H9 (cell line): Measurements from ENCODE around the gene RWDD1. TPM values are rescaled to one million over a fixed set of nuclear protein-coding genes. Genes with fewer than 3 reads are reported as not detected.

ENCODE experiments used
- DNase-seq: peaks from one replicate; pipeline ENCODE4 v3.0.0-alpha.2; 2017
- H2AFZ ChIP-seq: one replicate; pipeline ENCODE4 v1.6.1; 2013; ENCODE audit warnings: mild to moderate bottlenecking, low read length, control low read depth, moderate library complexity
- H2AK5ac ChIP-seq: 2 replicates; pipeline ENCODE4 v1.6.1; 2013; ENCODE audit warnings: low read length, control low read depth, mixed read lengths; ENCODE audit not compliant: insufficient read length
- H2BK120ac ChIP-seq: one replicate; pipeline ENCODE4 v1.6.1; 2013; ENCODE audit warnings: low read depth, mild to moderate bottlenecking, low read length, control low read depth, inconsistent platforms; ENCODE audit not compliant: poor library complexity, severe bottlenecking
- H2BK12ac ChIP-seq: 2 replicates; pipeline ENCODE4 v1.6.1; 2013; ENCODE audit warnings: low read length, control low read depth, mixed read lengths, low read depth; ENCODE audit not compliant: insufficient read length
- H2BK15ac ChIP-seq: 2 replicates; pipeline ENCODE4 v1.6.1; 2013; ENCODE audit warnings: low read depth, low read length, control low read depth
- H2BK20ac ChIP-seq: one replicate; pipeline ENCODE4 v1.6.1; 2013; ENCODE audit warnings: low read depth, mild to moderate bottlenecking, low read length, control low read depth, inconsistent platforms; ENCODE audit not compliant: poor library complexity, severe bottlenecking
- H2BK5ac ChIP-seq: 2 replicates; pipeline ENCODE4 v1.6.1; 2013; ENCODE audit warnings: low read length, control low read depth, mixed read lengths; ENCODE audit not compliant: insufficient read length
- H3K14ac ChIP-seq: 2 replicates; pipeline ENCODE4 v1.6.1; 2013; ENCODE audit warnings: low read length, control low read depth; ENCODE audit not compliant: insufficient read depth
- H3K18ac ChIP-seq: 2 replicates; pipeline ENCODE4 v1.6.1; 2013; ENCODE audit warnings: low read depth, mild to moderate bottlenecking, mixed read lengths, low read length, control low read depth; ENCODE audit not compliant: insufficient read length
- H3K23ac ChIP-seq: 2 replicates; pipeline ENCODE4 v1.6.1; 2013; ENCODE audit warnings: low read length, control low read depth, mixed read lengths, low read depth; ENCODE audit not compliant: insufficient read length
- H3K23me2 ChIP-seq: 2 replicates; pipeline ENCODE4 v1.6.1; 2013; ENCODE audit warnings: low read depth, mild to moderate bottlenecking, mixed read lengths, low read length, control low read depth; ENCODE audit not compliant: insufficient read length, poor library complexity, severe bottlenecking
- H3K27ac ChIP-seq: 2 replicates; pipeline ENCODE4 v1.5.1; 2013; ENCODE audit warnings: low read length, control low read depth, mixed read lengths, low read depth; ENCODE audit not compliant: insufficient read length
- H3K27me3 ChIP-seq: 2 replicates; pipeline ENCODE4 v1.6.1; 2013; ENCODE audit warnings: low read length, control low read depth, inconsistent platforms; ENCODE audit not compliant: insufficient read depth
- H3K4ac ChIP-seq: 2 replicates; pipeline ENCODE4 v1.6.1; 2013; ENCODE audit warnings: low read depth, mild to moderate bottlenecking, control low read depth, inconsistent platforms, low read length, moderate library complexity
- H3K4me1 ChIP-seq: 2 replicates; pipeline ENCODE4 v1.6.1; 2013; ENCODE audit warnings: low read length, control low read depth, inconsistent platforms; ENCODE audit not compliant: insufficient read depth
- H3K4me2 ChIP-seq: 2 replicates; pipeline ENCODE4 v1.6.1; 2013; ENCODE audit warnings: low read length, control low read depth, mixed read lengths; ENCODE audit not compliant: insufficient read length, insufficient read depth
- H3K56ac ChIP-seq: 2 replicates; pipeline ENCODE4 v1.6.1; 2013; ENCODE audit warnings: low read depth, mild to moderate bottlenecking, mixed read lengths, low read length, control low read depth; ENCODE audit not compliant: insufficient read length
- H3K79me1 ChIP-seq: 2 replicates; pipeline ENCODE4 v1.6.1; 2013; ENCODE audit warnings: low read depth, mild to moderate bottlenecking, moderate library complexity, low read length, control low read depth, inconsistent platforms; ENCODE audit not compliant: insufficient read depth, poor library complexity, severe bottlenecking
- H3K79me2 ChIP-seq: 2 replicates; pipeline ENCODE4 v1.6.1; 2013; ENCODE audit warnings: low read length, control low read depth, inconsistent platforms; ENCODE audit not compliant: insufficient read depth
- H3K9ac ChIP-seq: 2 replicates; pipeline ENCODE4 v1.6.1; 2013; ENCODE audit warnings: low read length, control low read depth, mixed read lengths; ENCODE audit not compliant: insufficient read length; ENCODE audit errors: extremely low read depth
- H3K9me3 ChIP-seq: one replicate; pipeline ENCODE4 v1.6.1; 2013; ENCODE audit warnings: low read depth, low read length, inconsistent platforms; ENCODE audit not compliant: control insufficient read depth
- H3T11ph ChIP-seq: one replicate; pipeline ENCODE4 v1.6.1; 2013; ENCODE audit warnings: mild to moderate bottlenecking, low read length, control low read depth, inconsistent platforms
- H4K20me1 ChIP-seq: one replicate; pipeline ENCODE4 v1.6.1; 2013; ENCODE audit not compliant: control insufficient read depth, insufficient read length, insufficient read depth
- H4K5ac ChIP-seq: 2 replicates; pipeline ENCODE4 v1.6.1; 2013; ENCODE audit warnings: low read depth, mild to moderate bottlenecking, mixed read lengths, low read length, control low read depth; ENCODE audit not compliant: insufficient read length
- H4K8ac ChIP-seq: replicated peaks from 2 replicates; pipeline ENCODE4 v1.6.1; 2013; ENCODE audit warnings: low read length, control low read depth, mixed read lengths, low read depth; ENCODE audit not compliant: insufficient read length
- H4K91ac ChIP-seq: 2 replicates; pipeline ENCODE4 v1.6.1; 2013; ENCODE audit warnings: low read depth, mild to moderate bottlenecking, moderate library complexity, mixed read lengths, low read length, control low read depth; ENCODE audit not compliant: insufficient read length
- H3K27ac Mint-ChIP-seq, 3 experiments: 2 replicates in 2 of 3; 3 replicates in 1 of 3; pipeline ENCODE4 v1.8.0; 2020 to 2021; ENCODE audit warnings: mixed read lengths in 3 of 3, mild to moderate bottlenecking in 1 of 3, moderate library complexity in 1 of 3
- H3K27me3 Mint-ChIP-seq: 2 replicates; pipeline ENCODE4 v1.8.0; 2021; ENCODE audit warnings: low read depth, mild to moderate bottlenecking, moderate library complexity, mixed read lengths
- H3K36me3 Mint-ChIP-seq, 3 experiments: 2 replicates in 2 of 3; 3 replicates in 1 of 3; pipeline ENCODE4 v1.8.0; 2020 to 2021; ENCODE audit warnings: low read depth in 3 of 3, mixed read lengths in 3 of 3; ENCODE audit not compliant: insufficient read depth in 1 of 3
- H3K4me1 Mint-ChIP-seq, 2 experiments: 2 replicates each; pipeline ENCODE4 v1.8.0; 2020; ENCODE audit warnings: mixed read lengths in 2 of 2
- H3K4me3 Mint-ChIP-seq, 2 experiments: 2 replicates in 1 of 2; 3 replicates in 1 of 2; pipeline ENCODE4 v1.8.0; 2020 to 2021; ENCODE audit warnings: mild to moderate bottlenecking in 2 of 2, mixed read lengths in 2 of 2, moderate library complexity in 1 of 2
- H3K9me3 Mint-ChIP-seq, 2 experiments: 2 replicates in 1 of 2; 3 replicates in 1 of 2; pipeline ENCODE4 v1.8.0; 2020; ENCODE audit warnings: mild to moderate bottlenecking in 2 of 2, mixed read lengths in 2 of 2, moderate library complexity in 1 of 2
- CTCF ChIP-seq: fragments of 200-600 bp; sonication (generic); conservative IDR thresholded peaks from 3 replicates; pipeline ENCODE4 v1.8.0; 2021; ENCODE audit warnings: antibody characterized with exemption, mild to moderate bottlenecking
- WGBS: extraction: QIAGEN DNeasy Blood & Tissue Kit; methylation state at CpG from one replicate; pipeline ENCODE4 v1.1.7; 2013; ENCODE audit warnings: missing lambda C conversion rate, low lambda C conversion rate, mixed read lengths; ENCODE audit not compliant: insufficient read length; ENCODE audit errors: extremely low coverage; 5-methylcytosine and 5-hydroxymethylcytosine counted together
- total RNA-seq: library from RNA; stranded (reverse); gene quantifications from 2 replicates; pipeline ENCODE4 v1.2.1, GENCODE V29; 2021

RWDD1 gene
- total RNA-seq, 1 experiment from 2014 or later: 42.0 TPM

DNA sequence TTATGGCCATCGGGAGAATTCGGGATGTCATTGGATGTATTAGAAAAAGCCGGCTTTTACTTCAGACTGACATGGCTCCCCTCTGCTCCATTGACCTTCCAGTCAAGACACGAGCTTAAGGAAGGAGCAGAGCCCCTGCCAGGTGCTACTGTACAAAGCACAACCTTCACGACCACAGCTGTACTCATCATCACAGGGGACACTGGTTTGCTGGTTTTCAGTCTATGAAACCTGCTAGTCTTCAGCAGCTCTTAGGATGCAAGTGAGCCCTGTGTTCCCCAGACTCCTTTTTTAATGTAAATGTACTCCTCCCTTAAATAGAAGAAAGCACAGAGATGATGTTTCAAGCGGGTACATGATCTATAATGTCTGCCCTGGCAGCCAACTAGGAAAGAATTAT is 23.9 kb upstream of the RWDD1 start:
- no peak overlapping the region for H3K56ac ChIP-seq
- H3T11ph ChIP-seq: no peak overlapping the region
- no CpG with 5 or more reads among the region's 6 CpGs for WGBS
- H3K9me3 ChIP-seq: no peaks in the 10 kb centered on the region
- H3K23me2 ChIP-seq: no peaks in the 10 kb centered on the region
- no peak overlapping the region for H3K23ac ChIP-seq
- no peak overlapping the region for H2BK20ac ChIP-seq
- Mint-ChIP-seq H3K27me3 (no peaks in the 10 kb centered on the region), H3K9me3 (no peaks in the 10 kb centered on the region), H3K27ac (no peak overlapping the region), H3K4me3 (no peak overlapping the region), H3K4me1 (peaks cover 6 to 8% of the 10 kb centered on the region in 2 experiments; a peak in 3 of 4 replicates), H3K36me3 (no peaks in the 10 kb centered on the region)
- H3K79me1 ChIP-seq: no peaks in the 10 kb centered on the region
- no peak overlapping the region for H2BK12ac ChIP-seq
- no peaks in the 10 kb centered on the region for H3K27me3 ChIP-seq
- H2BK120ac ChIP-seq: no peak overlapping the region
- no peak overlapping the region for H2BK5ac ChIP-seq
- no peak overlapping the region for H3K27ac ChIP-seq
- no peak for DNase-seq
- no peak overlapping the region for H3K4ac ChIP-seq
- no peaks in the 10 kb centered on the region for H3K4me1 ChIP-seq
- no peak for TF ChIP-seq CTCF
- no peak overlapping the region for H3K4me2 ChIP-seq
- no peak overlapping the region for H4K8ac ChIP-seq
- H3K18ac ChIP-seq: no peak overlapping the region
- no peaks in the 10 kb centered on the region for H4K20me1 ChIP-seq
- no peak overlapping the region for H2AFZ ChIP-seq
- H4K91ac ChIP-seq: no peak overlapping the region
- no peak overlapping the region for H4K5ac ChIP-seq
- no peak overlapping the region for H3K14ac ChIP-seq
- no peak overlapping the region for H3K9ac ChIP-seq
- H3K79me2 ChIP-seq: no peaks in the 10 kb centered on the region
- no peak overlapping the region for H2BK15ac ChIP-seq
- no peak overlapping the region for H2AK5ac ChIP-seq
